GM12801 (cell line): Measurements from ENCODE around the gene PMEPA1.

Experiments
- CTCF ChIP-seq: IDR thresholded peaks from one replicate; pipeline ENCODE4 v1.5.1; 2011; ENCODE audit warnings: control low read depth; ENCODE audit not compliant: insufficient read length; ENCODE audit errors: extremely low read depth

The PMEPA1 gene

GRCh38 chr20:57654363-57654997, 55.3 kb downstream of the PMEPA1 start:
- no peak for TF ChIP-seq CTCF

- TF ChIP-seq CTCF = no peak
These were observed 55.9 kb downstream of the PMEPA1 start for GRCh38 chr20:57653910-57654309.

DNA sequence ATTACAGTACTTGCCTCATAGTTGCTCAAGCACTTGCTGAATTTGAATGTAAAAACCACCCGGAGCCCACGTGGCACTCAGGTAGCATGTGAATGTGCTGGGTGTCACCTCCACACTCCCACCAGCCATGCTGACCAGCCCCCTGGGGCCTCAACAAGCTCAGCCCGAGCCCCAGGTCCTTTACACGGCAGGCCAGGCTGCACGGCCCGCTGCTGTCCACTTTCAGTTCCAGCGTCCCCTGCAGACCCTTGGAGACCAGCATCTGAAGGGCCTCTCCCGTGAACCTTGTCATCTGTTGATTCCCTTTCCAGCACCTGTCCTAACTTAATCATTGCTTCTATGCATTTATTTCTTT, 56.3 kb downstream of the PMEPA1 start:
- TF ChIP-seq CTCF = no peak

DNA sequence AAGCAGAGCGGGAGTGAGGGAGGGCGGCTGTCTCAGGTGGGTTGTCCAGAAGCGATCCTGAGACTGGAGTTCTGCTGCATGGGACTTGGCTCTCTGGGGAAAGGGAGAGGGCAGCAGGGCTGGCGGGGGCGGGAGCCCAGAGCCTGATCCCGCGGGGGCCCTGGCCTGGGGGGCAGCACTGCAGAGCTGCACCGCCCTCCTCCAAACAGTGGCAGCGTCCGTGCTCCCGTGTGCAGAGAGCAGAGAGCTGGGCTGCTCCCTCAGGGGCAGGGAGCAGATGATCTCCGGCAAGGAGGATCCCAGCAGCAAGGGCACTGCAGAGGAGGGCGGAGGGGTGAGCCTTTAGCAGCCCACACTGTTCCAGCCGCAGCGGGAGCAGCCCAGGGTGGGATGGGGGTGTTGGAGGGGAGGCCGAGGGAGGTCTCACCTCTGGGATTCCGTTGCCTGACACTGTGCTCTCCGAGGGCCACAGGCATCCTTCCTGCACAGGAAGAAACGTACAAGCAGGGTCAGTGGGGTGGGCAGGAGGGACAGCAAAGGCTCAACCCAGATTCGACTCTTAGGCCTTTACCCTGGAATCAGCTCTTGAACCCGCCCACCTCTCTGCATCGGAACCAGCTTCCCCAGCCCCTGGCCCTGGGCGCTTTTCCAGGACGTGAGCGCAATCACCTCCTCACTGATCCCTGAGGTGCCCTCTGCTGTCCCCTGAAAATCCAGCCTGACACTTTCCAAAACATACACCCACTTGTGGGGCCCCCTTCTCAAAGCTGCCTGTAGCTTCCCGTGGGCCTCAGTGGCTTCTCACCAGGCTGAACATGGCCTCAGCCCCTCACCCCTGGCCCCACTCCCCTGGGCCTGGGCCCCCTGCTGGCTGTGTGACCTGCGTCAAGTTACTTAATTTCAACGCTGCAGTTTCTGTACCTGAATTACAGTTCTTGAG, 56.9 kb downstream of the PMEPA1 start:
- TF ChIP-seq CTCF = no peak

GRCh38 chr20:57651881-57652605, 57.8 kb downstream of the PMEPA1 start:
- TF ChIP-seq CTCF = no peak

GRCh38 chr20:57650756-57651483, 58.9 kb downstream of the PMEPA1 start:
- TF ChIP-seq CTCF = no peak

DNA sequence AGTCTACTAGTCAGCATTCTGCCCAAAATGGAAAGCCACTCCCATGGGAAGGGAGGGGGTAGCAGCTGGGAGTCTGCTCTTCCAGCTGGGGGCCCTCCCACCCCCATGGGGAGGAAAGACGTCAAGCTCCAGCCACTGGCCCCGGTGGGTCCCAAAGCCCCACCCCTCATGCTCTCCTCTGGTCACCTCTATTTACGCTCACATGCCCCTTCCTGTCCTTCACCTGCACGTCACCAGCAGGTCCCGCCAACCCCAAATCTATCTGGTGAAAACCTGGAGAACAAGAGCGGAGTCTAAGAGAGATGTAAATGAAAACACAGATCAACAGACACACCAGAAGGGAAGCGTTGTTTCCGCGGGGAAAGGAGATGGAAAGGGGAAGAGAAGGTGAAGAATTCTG, 59.5 kb downstream of the PMEPA1 start:
- no peak for TF ChIP-seq CTCF
